Measurements from ENCODE around the gene TMEM178B.

The TMEM178B gene

GRCh38 chr7:141042222-141043193 lies 31.4 kb upstream of the TMEM178B start:
- no peak overlapping the region for H3K27ac ChIP-seq (replicated peaks)
- no peak for DNase-seq (ENCODE audit: low read depth in 1 of 2, low spot score in 1 of 2)
- H3K27me3 ChIP-seq (ENCODE audit: insufficient read depth, poor library complexity, severe bottlenecking), result no peaks in the 10 kb centered on the region
- no peak overlapping the region for H3K4me3 ChIP-seq (replicated peaks; ENCODE audit: insufficient read depth, low read length)
- TF ChIP-seq POLR2AphosphoS5 (IDR thresholded peaks at IDR 0.05; ENCODE audit: low read depth) (no peak), REST (IDR thresholded peaks at IDR 0.05; ENCODE audit: insufficient replicate concordance, low read depth) (no peak), CTCF (IDR thresholded peaks at IDR 0.05; ENCODE audit: insufficient read depth, low read length) (no peak), GABPA (IDR thresholded peaks at IDR 0.05; ENCODE audit: low read depth) (no peak)

- TF ChIP-seq CTCF (IDR thresholded peaks at IDR 0.05; ENCODE audit: insufficient read depth, low read length) (no peak), REST (IDR thresholded peaks at IDR 0.05; ENCODE audit: insufficient replicate concordance, low read depth) (no peak), POLR2AphosphoS5 (IDR thresholded peaks at IDR 0.05; ENCODE audit: low read depth) (no peak), SPI1 (IDR thresholded peaks at IDR 0.05; ENCODE audit: borderline replicate concordance, low read depth) (no peak), GABPA (IDR thresholded peaks at IDR 0.05; ENCODE audit: low read depth) (no peak)
- Histone ChIP-seq H3K27me3 (ENCODE audit: insufficient read depth, poor library complexity, severe bottlenecking) (no peaks in the 10 kb centered on the region), H3K27ac (replicated peaks) (no peak overlapping the region), H3K4me3 (replicated peaks; ENCODE audit: insufficient read depth, low read length) (no peak overlapping the region)
- no peak for DNase-seq (ENCODE audit: low read depth in 1 of 2, low spot score in 1 of 2)
These were observed 30.2 kb upstream of the TMEM178B start for GRCh38 chr7:141043616-141044015.

- TF ChIP-seq CTCF (IDR thresholded peaks at IDR 0.05; ENCODE audit: insufficient read depth, low read length) (no peak), SPI1 (IDR thresholded peaks at IDR 0.05; ENCODE audit: borderline replicate concordance, low read depth) (no peak), POLR2AphosphoS5 (IDR thresholded peaks at IDR 0.05; ENCODE audit: low read depth) (no peak), GABPA (IDR thresholded peaks at IDR 0.05; ENCODE audit: low read depth) (no peak), REST (IDR thresholded peaks at IDR 0.05; ENCODE audit: insufficient replicate concordance, low read depth) (no peak)
- no peaks in the 10 kb centered on the region for H3K27me3 ChIP-seq (ENCODE audit: insufficient read depth, poor library complexity, severe bottlenecking)
- H3K27ac ChIP-seq (replicated peaks), result no peak overlapping the region
- H3K4me3 ChIP-seq (replicated peaks; ENCODE audit: insufficient read depth, low read length), result no peak overlapping the region
- DNase-seq (ENCODE audit: low read depth in 1 of 2, low spot score in 1 of 2), result no peak
These were observed 28.6 kb upstream of the TMEM178B start for GRCh38 chr7:141045126-141045841.
